SK-N-SH (cell line): ENCODE data around the gene LRRC32.

ENCODE experiments used
- ELF1 ChIP-seq: IDR thresholded peaks from 2 replicates; pipeline ENCODE4 v1.4.0; 2012
- MEF2A ChIP-seq: IDR thresholded peaks from 2 replicates; pipeline ENCODE4 v1.4.0; 2012; ENCODE audit warnings: low read depth, borderline replicate concordance
- POLR2AphosphoS5 ChIP-seq: IDR thresholded peaks from 2 replicates; pipeline ENCODE4 v1.6.1; 2012; ENCODE audit warnings: low read depth, low read length
- SMC3 ChIP-seq: IDR thresholded peaks from 2 replicates; pipeline ENCODE4 v1.6.1; 2012; ENCODE audit warnings: low read depth, low read length, improper control_type of control experiment
- YY1 ChIP-seq: IDR thresholded peaks from 2 replicates; pipeline ENCODE4 v1.4.0; 2012; ENCODE audit warnings: low read depth, mild to moderate bottlenecking
- TF ChIP-seq, protein P1 (sequence below): fragments of 150-350 bp; IDR thresholded peaks from 2 replicates; pipeline ENCODE4 v1.6.1; 2017; ENCODE audit warnings: antibody characterized with exemption, low read length, low read depth, borderline replicate concordance
- TF ChIP-seq, protein P2 (sequence below): fragments of 200-600 bp; sonication (generic); IDR thresholded peaks from 2 replicates; pipeline ENCODE4 v1.6.1; 2017; ENCODE audit warnings: antibody characterized with exemption, mild to moderate bottlenecking, moderate library complexity
- TF ChIP-seq, protein P3 (sequence below): IDR thresholded peaks from 2 replicates; pipeline ENCODE4 v1.6.1; 2012; ENCODE audit warnings: mild to moderate bottlenecking, low read depth, low read length, moderate library complexity
- TF ChIP-seq, protein P4 (sequence below): IDR thresholded peaks from 2 replicates; pipeline ENCODE4; 2012

DNA sequence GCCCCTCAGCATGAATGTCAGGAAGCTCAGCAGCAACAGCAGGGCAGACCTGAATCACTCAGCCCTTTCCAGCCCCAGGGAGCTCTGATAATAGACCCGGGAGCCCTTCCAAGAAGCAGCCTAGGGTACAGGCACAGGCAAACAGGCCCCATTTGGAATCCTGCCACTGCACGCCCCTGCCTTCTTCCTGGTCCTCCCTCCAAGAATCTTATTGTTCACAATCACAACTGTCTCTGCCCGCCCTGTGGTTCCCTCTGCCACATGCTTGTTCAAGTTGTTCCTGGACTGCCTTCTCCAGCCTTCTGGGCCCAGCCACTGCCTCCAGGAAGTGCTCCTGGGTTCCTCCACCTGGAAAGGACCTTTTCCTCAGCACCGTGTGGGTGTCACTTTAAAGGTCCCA lies 54.6 kb downstream of the LRRC32 start:
- no peak for TF ChIP-seq POLR2AphosphoS5
- TF ChIP-seq, protein P1, sequence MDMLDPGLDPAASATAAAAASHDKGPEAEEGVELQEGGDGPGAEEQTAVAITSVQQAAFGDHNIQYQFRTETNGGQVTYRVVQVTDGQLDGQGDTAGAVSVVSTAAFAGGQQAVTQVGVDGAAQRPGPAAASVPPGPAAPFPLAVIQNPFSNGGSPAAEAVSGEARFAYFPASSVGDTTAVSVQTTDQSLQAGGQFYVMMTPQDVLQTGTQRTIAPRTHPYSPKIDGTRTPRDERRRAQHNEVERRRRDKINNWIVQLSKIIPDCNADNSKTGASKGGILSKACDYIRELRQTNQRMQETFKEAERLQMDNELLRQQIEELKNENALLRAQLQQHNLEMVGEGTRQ = no peak
- TF ChIP-seq YY1 = no peak
- TF ChIP-seq, protein P2, sequence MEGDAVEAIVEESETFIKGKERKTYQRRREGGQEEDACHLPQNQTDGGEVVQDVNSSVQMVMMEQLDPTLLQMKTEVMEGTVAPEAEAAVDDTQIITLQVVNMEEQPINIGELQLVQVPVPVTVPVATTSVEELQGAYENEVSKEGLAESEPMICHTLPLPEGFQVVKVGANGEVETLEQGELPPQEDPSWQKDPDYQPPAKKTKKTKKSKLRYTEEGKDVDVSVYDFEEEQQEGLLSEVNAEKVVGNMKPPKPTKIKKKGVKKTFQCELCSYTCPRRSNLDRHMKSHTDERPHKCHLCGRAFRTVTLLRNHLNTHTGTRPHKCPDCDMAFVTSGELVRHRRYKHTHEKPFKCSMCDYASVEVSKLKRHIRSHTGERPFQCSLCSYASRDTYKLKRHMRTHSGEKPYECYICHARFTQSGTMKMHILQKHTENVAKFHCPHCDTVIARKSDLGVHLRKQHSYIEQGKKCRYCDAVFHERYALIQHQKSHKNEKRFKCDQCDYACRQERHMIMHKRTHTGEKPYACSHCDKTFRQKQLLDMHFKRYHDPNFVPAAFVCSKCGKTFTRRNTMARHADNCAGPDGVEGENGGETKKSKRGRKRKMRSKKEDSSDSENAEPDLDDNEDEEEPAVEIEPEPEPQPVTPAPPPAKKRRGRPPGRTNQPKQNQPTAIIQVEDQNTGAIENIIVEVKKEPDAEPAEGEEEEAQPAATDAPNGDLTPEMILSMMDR = no peak
- TF ChIP-seq, protein P3, sequence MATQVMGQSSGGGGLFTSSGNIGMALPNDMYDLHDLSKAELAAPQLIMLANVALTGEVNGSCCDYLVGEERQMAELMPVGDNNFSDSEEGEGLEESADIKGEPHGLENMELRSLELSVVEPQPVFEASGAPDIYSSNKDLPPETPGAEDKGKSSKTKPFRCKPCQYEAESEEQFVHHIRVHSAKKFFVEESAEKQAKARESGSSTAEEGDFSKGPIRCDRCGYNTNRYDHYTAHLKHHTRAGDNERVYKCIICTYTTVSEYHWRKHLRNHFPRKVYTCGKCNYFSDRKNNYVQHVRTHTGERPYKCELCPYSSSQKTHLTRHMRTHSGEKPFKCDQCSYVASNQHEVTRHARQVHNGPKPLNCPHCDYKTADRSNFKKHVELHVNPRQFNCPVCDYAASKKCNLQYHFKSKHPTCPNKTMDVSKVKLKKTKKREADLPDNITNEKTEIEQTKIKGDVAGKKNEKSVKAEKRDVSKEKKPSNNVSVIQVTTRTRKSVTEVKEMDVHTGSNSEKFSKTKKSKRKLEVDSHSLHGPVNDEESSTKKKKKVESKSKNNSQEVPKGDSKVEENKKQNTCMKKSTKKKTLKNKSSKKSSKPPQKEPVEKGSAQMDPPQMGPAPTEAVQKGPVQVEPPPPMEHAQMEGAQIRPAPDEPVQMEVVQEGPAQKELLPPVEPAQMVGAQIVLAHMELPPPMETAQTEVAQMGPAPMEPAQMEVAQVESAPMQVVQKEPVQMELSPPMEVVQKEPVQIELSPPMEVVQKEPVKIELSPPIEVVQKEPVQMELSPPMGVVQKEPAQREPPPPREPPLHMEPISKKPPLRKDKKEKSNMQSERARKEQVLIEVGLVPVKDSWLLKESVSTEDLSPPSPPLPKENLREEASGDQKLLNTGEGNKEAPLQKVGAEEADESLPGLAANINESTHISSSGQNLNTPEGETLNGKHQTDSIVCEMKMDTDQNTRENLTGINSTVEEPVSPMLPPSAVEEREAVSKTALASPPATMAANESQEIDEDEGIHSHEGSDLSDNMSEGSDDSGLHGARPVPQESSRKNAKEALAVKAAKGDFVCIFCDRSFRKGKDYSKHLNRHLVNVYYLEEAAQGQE = no peak
- no peak for TF ChIP-seq MEF2A
- TF ChIP-seq ELF1 = no peak
- TF ChIP-seq, protein P4, sequence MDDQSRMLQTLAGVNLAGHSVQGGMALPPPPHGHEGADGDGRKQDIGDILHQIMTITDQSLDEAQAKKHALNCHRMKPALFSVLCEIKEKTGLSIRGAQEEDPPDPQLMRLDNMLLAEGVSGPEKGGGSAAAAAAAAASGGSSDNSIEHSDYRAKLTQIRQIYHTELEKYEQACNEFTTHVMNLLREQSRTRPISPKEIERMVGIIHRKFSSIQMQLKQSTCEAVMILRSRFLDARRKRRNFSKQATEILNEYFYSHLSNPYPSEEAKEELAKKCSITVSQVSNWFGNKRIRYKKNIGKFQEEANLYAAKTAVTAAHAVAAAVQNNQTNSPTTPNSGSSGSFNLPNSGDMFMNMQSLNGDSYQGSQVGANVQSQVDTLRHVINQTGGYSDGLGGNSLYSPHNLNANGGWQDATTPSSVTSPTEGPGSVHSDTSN = no peak
- TF ChIP-seq SMC3 = no peak
